Mucosa of rectum (tissue), 2 donors: Measurements from ENCODE around the gene ORM2.

Experiments used
- H3K27ac ChIP-seq, 2 donors: one replicate each; pipeline ENCODE4 v1.7.0; 2013; ENCODE audit warnings: inconsistent platforms in 2 of 2, low read depth in 2 of 2, low read length in 2 of 2
- H3K27me3 ChIP-seq, 2 donors: one replicate each; pipeline ENCODE4 v1.7.0; 2013; ENCODE audit warnings: low read length in 2 of 2; ENCODE audit not compliant: control insufficient read depth in 2 of 2, insufficient read depth in 2 of 2
- H3K36me3 ChIP-seq, 2 donors: one replicate each; pipeline ENCODE4 v1.7.0; 2013; ENCODE audit warnings: low read length in 2 of 2; ENCODE audit not compliant: control insufficient read depth in 2 of 2, insufficient read depth in 2 of 2
- H3K4me1 ChIP-seq, 2 donors: one replicate each; pipeline ENCODE4 v1.7.0; 2013; ENCODE audit warnings: low read length in 2 of 2, mild to moderate bottlenecking in 1 of 2; ENCODE audit not compliant: control insufficient read depth in 2 of 2, insufficient read depth in 2 of 2
- H3K4me3 ChIP-seq, 2 donors: one replicate each; pipeline ENCODE4 v1.7.0; 2013; ENCODE audit warnings: low read length in 2 of 2
- H3K9ac ChIP-seq, 2 donors: one replicate each; pipeline ENCODE4 v1.7.0; 2013; ENCODE audit warnings: low read length in 2 of 2, low read depth in 1 of 2, mild to moderate bottlenecking in 1 of 2
- H3K9me3 ChIP-seq, 2 donors: one replicate each; pipeline ENCODE4 v1.7.0; 2013; ENCODE audit warnings: low read length in 2 of 2; ENCODE audit not compliant: control insufficient read depth in 2 of 2
- donor health status: healthy.
- donor health status: Normal muscosa, but diverticular disease.

ORM2 gene

DNA sequence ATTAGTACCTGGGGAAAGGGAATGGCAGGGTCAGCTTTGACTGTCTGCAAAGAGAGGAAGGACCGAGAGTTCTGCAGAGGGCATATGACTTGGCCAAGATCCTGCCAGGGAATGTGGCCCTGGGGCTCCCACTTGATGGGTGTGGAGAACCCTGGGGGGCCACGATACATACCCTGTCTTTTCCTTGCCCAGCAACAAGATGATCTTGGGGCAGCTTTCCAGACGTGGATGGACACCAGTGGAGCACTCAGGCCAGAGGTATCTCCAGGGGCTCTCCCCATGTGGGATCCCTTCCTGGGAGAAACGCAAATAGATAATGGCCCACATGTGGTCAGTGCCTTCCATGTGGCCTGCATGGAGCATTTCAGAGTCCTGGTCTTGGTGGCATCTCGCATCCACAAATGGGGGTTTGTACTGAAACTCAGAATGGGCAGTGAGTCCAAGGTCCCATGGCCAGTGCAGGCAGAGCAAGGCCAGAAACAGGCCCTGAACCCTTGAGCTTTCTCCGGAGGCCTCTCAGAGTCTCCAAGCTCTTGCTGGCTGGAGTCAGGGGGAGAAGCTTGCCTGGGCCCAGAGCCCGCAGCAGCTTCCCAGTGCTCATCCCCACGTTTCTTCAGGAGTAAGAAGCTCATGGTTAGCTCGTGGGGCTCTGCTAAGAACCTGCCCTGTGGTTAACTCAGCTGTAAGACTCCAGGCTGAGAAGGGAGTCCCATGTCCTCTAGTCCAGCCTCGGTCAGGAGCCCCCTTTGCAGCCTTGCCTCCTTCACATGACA is 25.1 kb upstream of the ORM2 start:
- H3K27me3 ChIP-seq, result no peaks in the 10 kb centered on the region
- H3K4me3 ChIP-seq, result no peak overlapping the region
- no peak overlapping the region for H3K9ac ChIP-seq
- H3K9me3 ChIP-seq, result no peaks in the 10 kb centered on the region
- no peaks in the 10 kb centered on the region for H3K36me3 ChIP-seq
- peaks cover 0 to 2% of the 10 kb centered on the region in 2 donors for H3K4me1 ChIP-seq
- H3K27ac ChIP-seq, result no peak overlapping the region

DNA sequence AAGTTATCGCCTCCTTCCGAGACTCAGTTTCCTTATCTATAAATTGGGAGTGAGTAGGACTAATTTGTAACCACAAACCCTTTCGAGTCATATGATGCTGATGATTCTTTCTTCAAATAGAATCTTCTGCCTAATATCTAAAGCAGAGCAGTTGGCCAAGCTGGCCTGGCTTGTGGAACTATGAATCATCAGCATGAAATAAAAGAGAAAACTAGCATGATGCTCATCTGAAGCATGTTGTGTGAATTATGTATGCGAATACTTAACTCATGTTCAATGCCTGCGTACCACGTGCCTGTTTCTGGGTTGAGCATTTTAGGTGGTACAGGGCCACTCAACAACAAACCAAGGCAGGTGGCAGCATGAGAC is 21.8 kb upstream of the ORM2 start:
- H3K36me3 ChIP-seq, result no peaks in the 10 kb centered on the region
- no peak overlapping the region for H3K9ac ChIP-seq
- H3K9me3 ChIP-seq, result no peaks in the 10 kb centered on the region
- no peaks in the 10 kb centered on the region for H3K27me3 ChIP-seq
- no peak overlapping the region for H3K27ac ChIP-seq
- no peak overlapping the region for H3K4me3 ChIP-seq
- H3K4me1 ChIP-seq, result peaks cover 0 to 2% of the 10 kb centered on the region in 2 donors

DNA sequence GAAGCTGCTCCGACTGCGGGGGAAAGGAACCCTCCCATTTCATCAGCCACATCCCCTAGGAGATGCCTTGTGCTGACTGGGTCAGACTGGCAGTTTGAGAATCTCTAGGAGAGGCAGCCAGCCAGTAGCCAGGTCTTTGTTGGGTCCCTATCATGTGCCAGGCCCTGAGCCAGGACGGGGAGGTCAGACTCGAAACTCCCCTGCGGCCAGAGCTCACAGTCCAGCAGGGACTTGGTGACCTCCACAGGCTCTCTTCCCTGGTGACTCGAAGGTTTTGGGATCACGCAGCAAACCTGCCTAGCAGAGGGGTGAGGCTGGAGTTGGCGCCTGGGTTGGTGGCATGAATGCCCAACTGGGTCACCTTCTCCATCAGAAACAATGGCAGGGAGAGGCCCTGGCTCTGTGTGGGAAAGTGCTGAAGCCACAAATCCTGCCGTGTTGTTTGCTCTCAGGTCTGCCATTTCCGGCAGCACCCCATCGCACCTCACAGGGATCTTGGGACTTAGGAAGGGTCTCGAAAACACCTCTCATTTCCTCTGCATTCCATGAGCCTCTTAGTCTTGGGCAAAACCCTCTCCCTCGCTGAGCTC is 21.2 kb upstream of the ORM2 start:
- Histone ChIP-seq H3K9me3 (no peaks in the 10 kb centered on the region), H3K36me3 (no peaks in the 10 kb centered on the region), H3K27me3 (no peaks in the 10 kb centered on the region), H3K9ac (no peak overlapping the region), H3K27ac (no peak overlapping the region), H3K4me3 (no peak overlapping the region), H3K4me1 (peaks cover 0 to 2% of the 10 kb centered on the region in 2 donors)

DNA sequence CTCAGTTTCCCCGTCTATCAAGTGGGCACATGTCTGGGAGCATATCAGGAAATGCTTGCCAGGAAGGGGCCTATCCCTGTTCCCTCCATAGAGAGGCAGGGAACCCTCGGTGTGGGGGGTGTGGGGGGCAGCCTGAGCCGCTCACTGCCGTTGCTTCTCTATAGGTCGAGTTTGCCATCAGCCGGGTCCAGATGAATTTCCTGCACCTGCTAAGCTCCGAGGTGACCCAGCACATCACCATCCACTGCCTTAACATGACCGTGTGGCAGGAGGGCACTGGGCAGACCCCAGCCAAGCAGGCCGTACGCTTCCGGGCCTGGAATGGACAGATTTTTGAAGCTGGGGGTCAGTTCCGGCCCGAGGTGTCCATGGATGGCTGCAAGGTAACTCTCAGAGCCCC is 20.6 kb upstream of the ORM2 start:
- Histone ChIP-seq H3K9me3 (no peaks in the 10 kb centered on the region), H3K27ac (no peak overlapping the region), H3K36me3 (no peaks in the 10 kb centered on the region), H3K4me1 (peaks cover 0 to 2% of the 10 kb centered on the region in 2 donors), H3K4me3 (no peak overlapping the region), H3K9ac (no peak overlapping the region), H3K27me3 (no peaks in the 10 kb centered on the region)

DNA sequence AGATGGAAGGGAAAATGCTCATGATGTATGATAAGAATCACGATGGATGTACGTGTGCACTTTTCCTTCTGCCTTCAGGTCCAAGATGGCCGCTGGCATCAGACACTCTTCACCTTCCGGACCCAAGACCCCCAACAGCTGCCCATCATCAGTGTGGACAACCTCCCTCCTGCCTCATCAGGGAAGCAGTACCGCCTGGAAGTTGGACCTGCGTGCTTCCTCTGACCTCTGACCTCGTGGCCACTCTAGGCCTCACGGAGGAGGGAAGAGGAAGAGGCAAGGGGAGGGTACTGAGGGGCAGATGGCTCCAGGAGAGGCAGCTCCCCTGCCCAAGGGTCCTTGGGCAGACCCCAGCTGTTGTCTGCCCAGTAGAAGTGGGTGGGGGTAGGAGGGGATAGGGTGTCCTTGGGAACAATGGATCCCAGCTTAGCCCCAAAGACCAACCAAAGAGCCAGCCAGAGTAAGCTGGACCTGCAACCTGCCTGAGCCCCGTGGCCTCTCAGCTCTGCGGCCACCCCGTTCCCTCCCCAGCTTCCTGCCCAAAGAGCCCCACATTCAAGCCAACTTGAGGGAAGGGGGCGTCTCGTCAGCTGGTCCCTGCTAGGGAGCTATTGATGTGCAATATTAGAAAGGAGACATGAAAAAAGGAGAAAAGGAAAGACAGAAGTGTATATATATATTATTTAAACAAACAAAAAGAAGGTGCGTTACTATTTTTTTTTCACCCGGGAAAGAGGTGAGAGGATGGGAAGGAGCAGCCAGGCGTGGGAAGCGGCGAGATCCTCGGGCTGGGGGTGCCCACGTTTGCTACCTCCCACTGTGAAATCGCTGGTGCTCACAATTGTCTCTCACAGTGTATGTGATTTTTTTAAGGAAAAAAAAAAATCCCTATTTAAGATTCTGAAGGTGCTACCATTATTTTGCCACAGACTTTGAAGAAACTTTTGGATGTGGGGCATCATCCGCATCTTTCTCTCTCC is 18.9 kb upstream of the ORM2 start:
- Histone ChIP-seq H3K27ac (no peak overlapping the region), H3K36me3 (no peaks in the 10 kb centered on the region)

DNA sequence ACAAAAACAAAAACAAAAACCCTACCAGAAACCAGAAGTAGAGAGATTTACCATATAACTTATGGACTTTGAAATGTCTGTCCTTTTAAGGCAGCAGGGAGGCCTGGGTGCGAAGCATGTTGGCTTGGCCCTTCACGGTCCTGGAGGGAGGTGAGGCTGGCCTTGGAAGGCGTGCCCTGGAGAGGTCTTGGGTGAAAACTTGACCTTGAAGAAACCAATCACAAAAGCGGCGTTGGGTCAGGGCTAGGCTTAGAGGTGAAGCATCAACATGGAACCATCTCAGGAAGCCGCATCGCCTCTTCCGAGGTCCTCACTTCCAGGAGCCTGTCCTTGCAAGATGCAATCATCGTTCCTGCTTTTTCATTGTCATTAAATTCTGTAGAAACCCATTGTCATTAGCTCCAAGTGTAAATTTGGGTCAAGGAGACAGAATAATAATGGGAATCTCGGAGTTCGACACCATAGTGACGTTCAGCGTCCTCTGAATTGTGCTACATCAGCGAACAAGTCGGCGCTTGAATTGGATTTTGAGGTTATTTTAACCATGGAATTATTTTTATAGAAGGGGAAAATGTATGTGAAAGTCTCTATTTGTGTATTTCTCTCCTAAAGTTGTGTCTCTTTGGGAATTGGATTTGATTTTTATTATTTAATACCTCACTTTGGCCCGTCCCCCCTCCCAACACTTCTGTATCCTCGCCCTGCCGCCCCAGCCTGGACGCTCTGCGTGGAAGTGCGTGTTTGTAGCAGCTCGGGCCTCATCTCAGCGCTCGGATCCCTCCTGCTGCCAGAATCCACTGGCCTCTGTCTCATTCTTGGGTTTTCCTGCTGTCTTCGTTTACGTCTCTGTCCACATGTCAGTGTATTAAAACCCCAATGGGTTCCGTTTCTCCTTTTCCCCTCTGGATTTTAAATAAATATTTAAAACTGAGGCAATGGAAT is 17.8 kb upstream of the ORM2 start:
- no peaks in the 10 kb centered on the region for H3K27me3 ChIP-seq
- no peaks in the 10 kb centered on the region for H3K36me3 ChIP-seq
- H3K27ac ChIP-seq, result no peak overlapping the region
- H3K4me1 ChIP-seq, result no peaks in the 10 kb centered on the region
- no peaks in the 10 kb centered on the region for H3K9me3 ChIP-seq
- H3K9ac ChIP-seq, result no peak overlapping the region
- H3K4me3 ChIP-seq, result no peak overlapping the region

More for the DNA sequence above, 18.9 kb upstream of the ORM2 start:
- Histone ChIP-seq H3K4me3 (no peak overlapping the region), H3K9ac (no peak overlapping the region), H3K4me1 (no peaks in the 10 kb centered on the region), H3K9me3 (no peaks in the 10 kb centered on the region), H3K27me3 (no peaks in the 10 kb centered on the region)

DNA sequence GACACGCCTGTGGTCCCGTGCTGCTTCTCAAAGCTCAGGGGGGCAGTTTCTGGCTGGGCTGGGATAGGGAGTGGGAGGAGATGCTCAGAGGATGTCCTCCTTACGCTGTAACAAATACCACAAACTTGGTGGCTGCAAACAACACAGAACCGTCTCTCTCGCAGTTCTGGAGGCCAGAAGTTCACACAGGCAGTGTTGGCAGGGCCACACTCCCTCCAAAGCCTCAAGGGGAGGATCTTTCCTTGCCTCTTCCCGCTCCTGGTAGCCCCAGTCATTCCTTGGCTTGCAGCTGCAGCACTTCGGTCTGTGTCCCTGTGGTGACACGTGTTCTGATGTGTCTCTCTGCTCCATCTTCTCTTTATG is 17.2 kb upstream of the ORM2 start:
- Histone ChIP-seq H3K4me3 (no peak overlapping the region), H3K4me1 (no peaks in the 10 kb centered on the region), H3K27ac (no peak overlapping the region), H3K9ac (no peak overlapping the region), H3K27me3 (no peaks in the 10 kb centered on the region), H3K9me3 (no peaks in the 10 kb centered on the region), H3K36me3 (no peaks in the 10 kb centered on the region)

DNA sequence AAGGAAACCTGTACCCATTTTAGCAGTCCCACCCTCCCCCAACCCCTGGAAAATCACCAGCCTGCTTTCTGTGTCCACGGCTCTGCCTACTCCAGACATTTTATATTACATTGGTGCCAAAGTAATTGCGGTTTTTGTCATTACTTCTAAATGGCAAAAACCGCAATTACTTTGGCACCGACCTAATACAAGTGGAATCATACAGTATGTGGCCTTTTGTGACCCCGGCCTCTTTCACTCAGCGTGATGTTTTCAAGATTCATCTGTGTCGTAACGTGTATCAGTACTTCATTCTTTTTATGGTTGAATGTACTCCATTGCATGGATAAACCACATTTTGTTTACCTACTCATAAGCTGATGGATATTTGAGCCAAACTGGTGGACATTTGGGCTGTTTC is 16.5 kb upstream of the ORM2 start:
- Histone ChIP-seq H3K4me1 (no peaks in the 10 kb centered on the region), H3K9me3 (no peaks in the 10 kb centered on the region), H3K27ac (no peak overlapping the region), H3K36me3 (no peaks in the 10 kb centered on the region), H3K4me3 (no peak overlapping the region), H3K27me3 (no peaks in the 10 kb centered on the region), H3K9ac (no peak overlapping the region)

DNA sequence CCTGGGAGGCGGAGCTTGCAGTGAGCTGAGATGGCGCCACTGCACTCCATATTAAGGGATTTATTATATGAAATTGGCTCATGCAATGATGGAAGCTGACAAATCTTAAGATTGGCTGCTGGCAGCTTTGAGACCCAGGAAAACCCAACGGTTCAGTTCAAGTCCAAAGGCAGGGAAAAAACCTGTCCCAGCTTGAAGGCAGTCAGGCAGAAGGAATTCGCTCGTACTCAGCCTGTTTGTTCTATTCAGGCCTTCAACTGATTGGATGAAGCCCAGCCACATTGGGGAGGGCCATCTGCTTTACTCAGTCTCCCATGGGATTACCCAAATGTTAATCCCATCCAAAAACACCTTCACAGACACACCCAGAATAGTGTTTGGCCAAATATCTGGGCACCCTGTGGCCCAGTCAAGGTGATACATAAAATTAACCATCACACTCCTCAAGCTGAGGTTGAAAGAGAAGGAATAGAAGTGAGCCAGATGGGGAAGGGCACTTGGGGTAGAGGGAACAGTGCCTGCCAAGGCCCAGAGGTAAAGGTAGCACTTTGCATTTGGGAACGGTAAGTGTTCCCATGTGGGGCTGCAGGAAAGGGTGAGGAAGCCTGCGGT is 15.3 kb upstream of the ORM2 start:
- no peaks in the 10 kb centered on the region for H3K4me1 ChIP-seq
- H3K4me3 ChIP-seq, result no peak overlapping the region
- H3K27ac ChIP-seq, result no peak overlapping the region
- no peaks in the 10 kb centered on the region for H3K27me3 ChIP-seq
- no peak overlapping the region for H3K9ac ChIP-seq
- no peaks in the 10 kb centered on the region for H3K36me3 ChIP-seq
- no peaks in the 10 kb centered on the region for H3K9me3 ChIP-seq
